Neural cell (in vitro differentiated cells): Measurements from ENCODE around the gene FAM216B.

Source experiments
- CTCF ChIP-seq: fragments of 450-650 bp; IDR thresholded peaks from 2 replicates; pipeline ENCODE4 v1.5.1; 2014; ENCODE audit warnings: antibody characterized with exemption, mild to moderate bottlenecking, moderate library complexity; ENCODE audit not compliant: poor library complexity, severe bottlenecking
- EP300 ChIP-seq: fragments of 450-650 bp; conservative IDR thresholded peaks from 2 replicates; pipeline ENCODE4 v1.6.1; 2014; ENCODE audit warnings: antibody characterized with exemption, mild to moderate bottlenecking, moderate library complexity; ENCODE audit not compliant: poor library complexity, severe bottlenecking
- POLR2AphosphoS5 ChIP-seq: IDR thresholded peaks from 2 replicates; pipeline ENCODE4 v1.6.1; 2012
- RAD21 ChIP-seq: fragments of 450-650 bp; conservative IDR thresholded peaks from 2 replicates; pipeline ENCODE4 v1.6.1; 2014; ENCODE audit warnings: antibody characterized with exemption, mild to moderate bottlenecking, moderate library complexity

DNA sequence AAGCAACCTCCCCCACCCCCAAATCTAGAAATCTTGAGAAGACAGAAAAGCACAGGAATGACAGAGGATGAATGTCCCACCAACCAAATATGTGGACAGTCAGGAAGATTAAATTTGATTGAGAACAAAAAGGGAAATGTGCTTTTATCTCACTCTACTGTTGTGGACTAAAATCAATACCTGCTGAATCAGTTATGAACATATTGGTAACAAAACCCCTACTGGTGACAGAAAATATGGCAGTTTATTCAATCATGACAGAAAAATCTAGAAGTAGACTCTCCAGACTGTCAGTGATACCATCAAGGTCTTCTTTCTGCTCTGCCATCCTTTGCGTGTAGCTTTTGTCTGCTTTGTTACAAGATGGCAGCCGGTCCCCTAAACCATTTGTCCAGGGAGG lies 35.2 kb downstream of the FAM216B start:
- TF ChIP-seq CTCF, result no peak
- TF ChIP-seq POLR2AphosphoS5, result no peak
- no peak for TF ChIP-seq EP300
- no peak for TF ChIP-seq RAD21
